ENCODE measurements around the gene HAS3.
"Not testable (repeated sequence)": the region's sequence is repeated elsewhere in the genome, so short reads cannot be mapped to it uniquely, and the experiment has no call there.

HAS3 gene

GRCh38 chr16:69116906-69117305, 11.5 kb downstream of the HAS3 start:
- TF ChIP-seq POLR2A (IDR thresholded peaks at IDR 0.05; ENCODE audit: low read depth, low read length) = no peak
- DNase-seq (ENCODE audit: insufficient read length, low spot score) (no peak), FAIRE-seq (no peak)

GRCh38 chr16:69118468-69118867, 13.0 kb downstream of the HAS3 start:
- no peak for DNase-seq (ENCODE audit: insufficient read length, low spot score)
- FAIRE-seq = no peak
- TF ChIP-seq POLR2A (IDR thresholded peaks at IDR 0.05; ENCODE audit: low read depth, low read length) = no peak

GRCh38 chr16:69118994-69119393, 13.5 kb downstream of the HAS3 start:
- FAIRE-seq (no peak), DNase-seq (ENCODE audit: insufficient read length, low spot score) (no peak)
- TF ChIP-seq POLR2A (IDR thresholded peaks at IDR 0.05; ENCODE audit: low read depth, low read length) = no peak

- FAIRE-seq (no peak), DNase-seq (ENCODE audit: insufficient read length, low spot score) (no peak)
- TF ChIP-seq POLR2A (IDR thresholded peaks at IDR 0.05; ENCODE audit: low read depth, low read length) = no peak
These were observed 14.1 kb downstream of the HAS3 start for GRCh38 chr16:69119536-69119935.

- DNase-seq (ENCODE audit: insufficient read length, low spot score) (no peak), FAIRE-seq (no peak)
- TF ChIP-seq POLR2A (IDR thresholded peaks at IDR 0.05; ENCODE audit: low read depth, low read length) = no peak
These were observed 14.7 kb downstream of the HAS3 start for GRCh38 chr16:69120096-69120664.

GRCh38 chr16:69123910-69124309, 18.5 kb downstream of the HAS3 start:
- TF ChIP-seq POLR2A (IDR thresholded peaks at IDR 0.05; ENCODE audit: low read depth, low read length) = no peak
- DNase-seq (ENCODE audit: insufficient read length, low spot score) (peak; percentile 47), FAIRE-seq (peak; percentile 75)

GRCh38 chr16:69124406-69124805, 19.0 kb downstream of the HAS3 start:
- DNase-seq (ENCODE audit: insufficient read length, low spot score); FAIRE-seq: not testable (repeated sequence)

- not testable (repeated sequence) for FAIRE-seq; DNase-seq (ENCODE audit: insufficient read length, low spot score)
These were observed 19.5 kb downstream of the HAS3 start for GRCh38 chr16:69124961-69125360.

- FAIRE-seq (peak; percentile 23), DNase-seq (ENCODE audit: insufficient read length, low spot score) (no peak)
- no peak for TF ChIP-seq POLR2A (IDR thresholded peaks at IDR 0.05; ENCODE audit: low read depth, low read length)
These were observed 20.8 kb downstream of the HAS3 start for GRCh38 chr16:69126221-69126620.

GRCh38 chr16:69126801-69127200, 21.3 kb downstream of the HAS3 start:
- not testable (repeated sequence) for DNase-seq (ENCODE audit: insufficient read length, low spot score); FAIRE-seq

GRCh38 chr16:69127966-69128510, 22.6 kb downstream of the HAS3 start:
- DNase-seq (ENCODE audit: insufficient read length, low spot score) (no peak), FAIRE-seq (no peak)
- TF ChIP-seq POLR2A (IDR thresholded peaks at IDR 0.05; ENCODE audit: low read depth, low read length) = no peak

- peak; percentile 58 for FAIRE-seq
- DNase-seq (ENCODE audit: insufficient read length, low spot score) = no peak
- no peak for TF ChIP-seq POLR2A (IDR thresholded peaks at IDR 0.05; ENCODE audit: low read depth, low read length)
These were observed 25.0 kb downstream of the HAS3 start for GRCh38 chr16:69130461-69130860.

GRCh38 chr16:69131167-69131838, 25.9 kb downstream of the HAS3 start:
- DNase-seq (ENCODE audit: insufficient read length, low spot score) = no peak
- TF ChIP-seq POLR2A (IDR thresholded peaks at IDR 0.05; ENCODE audit: low read depth, low read length) = no peak

GRCh38 chr16:69131839-69132423, 26.5 kb downstream of the HAS3 start:
- FAIRE-seq (no peak), DNase-seq (ENCODE audit: insufficient read length, low spot score) (peak; percentile 79)
- peak; percentile 49 for TF ChIP-seq POLR2A (IDR thresholded peaks at IDR 0.05; ENCODE audit: low read depth, low read length)

More at GRCh38 chr16:69131167-69131838, 25.9 kb downstream of the HAS3 start:
- no peak for FAIRE-seq

All from H54 (cell line).